Type B pancreatic cell (in vitro differentiated cells): ENCODE data around the gene AOPEP. TPM values are rescaled to one million over a fixed set of nuclear protein-coding genes. Genes with fewer than 3 reads are reported as not detected.

Source experiments
- DNase-seq: peaks from one replicate; pipeline ENCODE4 v3.0.0; 2021; ENCODE audit warnings: mixed read lengths; ENCODE audit not compliant: unreplicated experiment; ENCODE audit errors: extremely low spot score
- H3K27ac Mint-ChIP-seq: 2 replicates; pipeline ENCODE4 v1.8.0; 2021; ENCODE audit warnings: mild to moderate bottlenecking, mixed read lengths
- H3K27me3 Mint-ChIP-seq: 2 replicates; pipeline ENCODE4 v1.8.0; 2021; ENCODE audit warnings: mixed read lengths
- H3K36me3 Mint-ChIP-seq: 2 replicates; pipeline ENCODE4 v1.8.0; 2021; ENCODE audit warnings: mixed read lengths
- H3K4me1 Mint-ChIP-seq: one replicate; pipeline ENCODE4 v1.8.0; 2021; ENCODE audit warnings: mixed read lengths; ENCODE audit not compliant: unreplicated experiment
- H3K4me3 Mint-ChIP-seq: 2 replicates; pipeline ENCODE4 v1.8.0; 2021; ENCODE audit warnings: mild to moderate bottlenecking, mixed read lengths
- H3K9me3 Mint-ChIP-seq: 2 replicates; pipeline ENCODE4 v1.8.0; 2021; ENCODE audit warnings: mixed read lengths
- total RNA-seq: library from RNA; stranded (reverse); gene quantifications from 2 replicates; pipeline ENCODE4 v1.2.1, GENCODE V29; 2021; ENCODE audit warnings: low replicate concordance
- TF ChIP-seq, protein P1 (sequence below): fragments of 200-600 bp; sonication (generic); conservative IDR thresholded peaks from 2 replicates; pipeline ENCODE4 v1.5.0; 2021; ENCODE audit warnings: antibody characterized with exemption, mild to moderate bottlenecking

The AOPEP gene
- total RNA-seq, 1 donor from 2014 or later = 89.3 TPM

- no peak overlapping the region for H3K27ac Mint-ChIP-seq
- no peak overlapping the region for H3K4me3 Mint-ChIP-seq
- H3K27me3 Mint-ChIP-seq = no peaks in the 10 kb centered on the region
- H3K36me3 Mint-ChIP-seq = peaks cover 9% of the 10 kb centered on the region
- TF ChIP-seq, protein P1, sequence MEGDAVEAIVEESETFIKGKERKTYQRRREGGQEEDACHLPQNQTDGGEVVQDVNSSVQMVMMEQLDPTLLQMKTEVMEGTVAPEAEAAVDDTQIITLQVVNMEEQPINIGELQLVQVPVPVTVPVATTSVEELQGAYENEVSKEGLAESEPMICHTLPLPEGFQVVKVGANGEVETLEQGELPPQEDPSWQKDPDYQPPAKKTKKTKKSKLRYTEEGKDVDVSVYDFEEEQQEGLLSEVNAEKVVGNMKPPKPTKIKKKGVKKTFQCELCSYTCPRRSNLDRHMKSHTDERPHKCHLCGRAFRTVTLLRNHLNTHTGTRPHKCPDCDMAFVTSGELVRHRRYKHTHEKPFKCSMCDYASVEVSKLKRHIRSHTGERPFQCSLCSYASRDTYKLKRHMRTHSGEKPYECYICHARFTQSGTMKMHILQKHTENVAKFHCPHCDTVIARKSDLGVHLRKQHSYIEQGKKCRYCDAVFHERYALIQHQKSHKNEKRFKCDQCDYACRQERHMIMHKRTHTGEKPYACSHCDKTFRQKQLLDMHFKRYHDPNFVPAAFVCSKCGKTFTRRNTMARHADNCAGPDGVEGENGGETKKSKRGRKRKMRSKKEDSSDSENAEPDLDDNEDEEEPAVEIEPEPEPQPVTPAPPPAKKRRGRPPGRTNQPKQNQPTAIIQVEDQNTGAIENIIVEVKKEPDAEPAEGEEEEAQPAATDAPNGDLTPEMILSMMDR = no peak
- DNase-seq = no peak
- H3K9me3 Mint-ChIP-seq = no peaks in the 10 kb centered on the region
- H3K4me1 Mint-ChIP-seq = peaks cover 63% of the 10 kb centered on the region
Observed at GRCh38 chr9:94948567-94949235, 222.2 kb downstream of the AOPEP start.

GRCh38 chr9:94949370-94949769 lies 222.9 kb downstream of the AOPEP start:
- H3K9me3 Mint-ChIP-seq = no peaks in the 10 kb centered on the region
- peaks cover 63% of the 10 kb centered on the region for H3K4me1 Mint-ChIP-seq
- no peak for DNase-seq
- H3K36me3 Mint-ChIP-seq = peaks cover 9% of the 10 kb centered on the region
- no peak overlapping the region for H3K4me3 Mint-ChIP-seq
- TF ChIP-seq, protein P1 = no peak
- no peaks in the 10 kb centered on the region for H3K27me3 Mint-ChIP-seq
- peak overlapping the region; percentile 90 for H3K27ac Mint-ChIP-seq

DNA sequence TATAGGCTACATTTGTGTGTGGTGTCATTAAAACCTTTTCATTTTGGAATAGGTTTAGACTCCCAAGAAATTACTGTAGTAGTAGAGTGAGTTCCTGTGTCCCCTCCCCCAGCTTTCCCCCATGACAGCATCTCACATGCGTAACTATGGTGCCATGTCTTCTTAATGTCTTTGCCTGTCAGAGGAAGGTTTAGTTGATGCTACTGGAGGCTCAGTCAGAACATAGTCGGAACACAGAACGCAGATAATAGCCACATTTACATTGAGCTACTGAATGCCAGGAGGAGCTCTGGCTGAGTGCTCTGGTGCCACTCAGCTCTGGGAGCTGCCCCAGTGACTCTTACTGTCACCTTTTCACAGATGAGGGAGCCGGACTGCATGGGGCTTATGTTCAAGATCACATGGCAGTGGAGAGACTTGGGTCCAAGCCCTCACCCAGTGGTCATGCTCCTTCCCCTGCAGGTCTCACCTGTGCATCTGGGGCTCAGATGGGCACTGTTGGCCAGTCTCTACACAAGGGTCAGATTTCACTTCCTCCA lies 223.6 kb downstream of the AOPEP start:
- TF ChIP-seq, protein P1 = no peak
- Mint-ChIP-seq H3K36me3 (peaks cover 9% of the 10 kb centered on the region), H3K27ac (peak overlapping the region; percentile 90), H3K9me3 (no peaks in the 10 kb centered on the region), H3K4me3 (peak overlapping the region; percentile 66), H3K4me1 (peaks cover 58% of the 10 kb centered on the region), H3K27me3 (no peaks in the 10 kb centered on the region)
- DNase-seq = no peak

DNA sequence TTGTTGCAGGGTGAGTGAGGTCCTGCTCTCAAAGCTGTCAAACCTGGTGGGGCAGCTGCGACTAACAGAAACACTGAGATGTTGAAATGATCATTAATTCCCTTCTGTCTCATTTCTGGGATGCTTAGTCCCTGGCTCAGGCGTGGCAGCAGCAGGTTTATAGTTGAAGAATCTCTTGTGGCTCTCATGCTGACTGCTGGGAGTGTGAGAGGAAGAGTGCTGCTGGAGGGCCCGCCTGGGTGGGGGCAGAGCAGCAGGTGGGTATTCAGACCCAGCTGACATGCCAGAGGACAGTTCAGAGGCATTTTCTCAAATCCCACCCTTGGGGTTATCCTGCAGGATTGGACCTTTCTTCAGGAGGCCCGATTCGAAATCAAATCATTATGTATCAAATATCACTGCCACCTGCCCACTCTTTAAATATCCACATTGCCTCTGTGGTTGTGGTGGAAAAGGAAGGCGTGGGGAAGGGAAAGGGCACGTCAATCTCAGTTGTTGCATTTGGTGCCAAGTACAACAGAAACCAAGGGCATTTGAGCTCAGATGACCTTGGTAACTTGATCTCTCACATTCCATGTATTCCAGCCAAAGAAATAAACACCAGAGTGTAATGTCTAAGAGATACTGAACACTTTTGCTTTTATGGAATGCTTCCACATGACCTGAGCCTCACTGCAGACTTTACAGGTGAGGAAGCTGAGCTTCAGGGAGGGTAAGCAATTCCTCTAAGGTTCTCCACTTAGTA lies 224.3 kb downstream of the AOPEP start:
- Mint-ChIP-seq H3K4me1 (peaks cover 52% of the 10 kb centered on the region), H3K4me3 (peak overlapping the region; percentile 66), H3K36me3 (peaks cover 9% of the 10 kb centered on the region), H3K27me3 (no peaks in the 10 kb centered on the region), H3K27ac (peak overlapping the region; percentile 90), H3K9me3 (no peaks in the 10 kb centered on the region)
- TF ChIP-seq, protein P1 = no peak
- no peak for DNase-seq

- Mint-ChIP-seq H3K27me3 (no peaks in the 10 kb centered on the region), H3K4me1 (peaks cover 48% of the 10 kb centered on the region), H3K36me3 (peaks cover 17% of the 10 kb centered on the region), H3K4me3 (peak overlapping the region; percentile 66), H3K27ac (peak overlapping the region; percentile 90), H3K9me3 (no peaks in the 10 kb centered on the region)
- DNase-seq = no peak
- TF ChIP-seq, protein P1 = no peak
Observed at GRCh38 chr9:94951324-94952135, 225.0 kb downstream of the AOPEP start.
